K562 (cell line): ENCODE data around the gene KMO. TPM values are rescaled to one million over a fixed set of nuclear protein-coding genes. Genes with fewer than 3 reads are reported as not detected.
A peak's percentile ranks its signal among the peaks of the same experiment; 100 is the strongest.

ENCODE experiments used
- ARID4B ChIP-seq: sonication (generic); formaldehyde crosslinking; IDR thresholded peaks from 2 replicates; pipeline ENCODE4 v1.8.0; 2022; ENCODE audit warnings: mild to moderate bottlenecking, missing genetic modification reagents
- BRF1 ChIP-seq: IDR thresholded peaks from 3 replicates; pipeline ENCODE4 v1.6.1; 2011; ENCODE audit warnings: borderline replicate concordance, mild to moderate bottlenecking; ENCODE audit not compliant: insufficient read length; ENCODE audit errors: extremely low read depth
- CEBPG ChIP-seq, 3 experiments: fragments of 200-800 bp in 1 of 3; sonication (Bioruptor generic) in 1 of 3; sonication (generic) in 1 of 3; formaldehyde crosslinking in 1 of 3; IDR thresholded peaks in 2 of 3; conservative IDR thresholded peaks in 1 of 3; 2 replicates each; pipeline versions ENCODE4 v1.6.1 to v1.8.0; 2016 to 2022; ENCODE audit warnings: missing compliant biosample characterization in 2 of 3, missing genetic modification characterization in 2 of 3, mild to moderate bottlenecking in 1 of 3, missing genetic modification reagents in 1 of 3
- ETS1 ChIP-seq: conservative IDR thresholded peaks from 2 replicates; pipeline ENCODE4 v1.6.1; 2011; ENCODE audit warnings: low read depth, mild to moderate bottlenecking, low read length; ENCODE audit not compliant: control insufficient read depth
- HEY1 ChIP-seq: fragments of 250-450 bp; sonication (Bioruptor Pico); IDR thresholded peaks from 2 replicates; pipeline ENCODE4 v1.5.0; 2020; ENCODE audit warnings: mild to moderate bottlenecking, moderate library complexity, borderline replicate concordance
- HMGN3 ChIP-seq: IDR thresholded peaks from 2 replicates; pipeline ENCODE4 v1.6.1; 2011; ENCODE audit warnings: borderline replicate concordance, low read depth, mild to moderate bottlenecking, mixed read lengths, low read length; ENCODE audit not compliant: insufficient read length; ENCODE audit errors: extremely low read depth
- L3MBTL2 ChIP-seq: fragments of 450-650 bp; IDR thresholded peaks from 2 replicates; pipeline ENCODE4 v1.6.1; 2016; ENCODE audit warnings: mild to moderate bottlenecking, moderate library complexity
- MAZ ChIP-seq, 2 experiments: fragments of 450-650 bp in 1 of 2; sonication (generic) in 1 of 2; formaldehyde crosslinking; IDR thresholded peaks in 1 of 2; conservative IDR thresholded peaks in 1 of 2; 2 replicates each; pipeline versions ENCODE4 v1.4.0 to v1.5.0; 2020; ENCODE audit warnings: mild to moderate bottlenecking in 1 of 2, missing genetic modification reagents in 1 of 2
- MTA1 ChIP-seq: fragments of 450-650 bp; IDR thresholded peaks from 2 replicates; pipeline ENCODE4 v1.6.1; 2017; ENCODE audit warnings: borderline replicate concordance
- NR1H2 ChIP-seq: sonication (generic); formaldehyde crosslinking; IDR thresholded peaks from 2 replicates; pipeline ENCODE4 v1.4.0; 2020; ENCODE audit warnings: mild to moderate bottlenecking, missing genetic modification reagents
- SMAD3 ChIP-seq: fragments of 450-650 bp; formaldehyde crosslinking; conservative IDR thresholded peaks from 2 replicates; pipeline ENCODE4 v1.4.0; 2020; ENCODE audit warnings: mild to moderate bottlenecking
- SNRNP70 ChIP-seq: fragments of 200-400 bp; formaldehyde crosslinking; optimal IDR thresholded peaks from 2 replicates; pipeline ENCODE3; 2017; ENCODE audit warnings: low read depth, low read length
- SOX6 ChIP-seq: fragments of 450-650 bp; IDR thresholded peaks from 2 replicates; pipeline ENCODE4 v1.6.1; 2014; ENCODE audit warnings: mild to moderate bottlenecking
- TCF3 ChIP-seq: sonication (generic); formaldehyde crosslinking; IDR thresholded peaks from 2 replicates; pipeline ENCODE4 v1.4.0; 2020; ENCODE audit warnings: mild to moderate bottlenecking, missing genetic modification reagents
- THRB ChIP-seq: fragments of 450-650 bp; formaldehyde crosslinking; conservative IDR thresholded peaks from 2 replicates; pipeline ENCODE4 v1.4.0; 2022; ENCODE audit warnings: mild to moderate bottlenecking, missing genetic modification characterization
- TOE1 ChIP-seq, 2 experiments: fragments of 450-650 bp in 1 of 2; sonication (generic) in 1 of 2; formaldehyde crosslinking in 1 of 2; IDR thresholded peaks; 2 replicates each; pipeline versions ENCODE4 v1.7.1 to v1.8.0; 2016 to 2022; ENCODE audit warnings: borderline replicate concordance in 2 of 2, mild to moderate bottlenecking in 2 of 2, antibody characterized with exemption in 1 of 2, inconsistent platforms in 1 of 2, low read depth in 1 of 2, missing genetic modification reagents in 1 of 2, moderate library complexity in 1 of 2
- ZNF165 ChIP-seq: fragments of 250-450 bp; sonication (Bioruptor Pico); IDR thresholded peaks from 2 replicates; pipeline ENCODE4 v1.4.0; 2020; ENCODE audit warnings: borderline replicate concordance
- ZNF280B ChIP-seq: fragments of 250-450 bp; sonication (Bioruptor Pico); IDR thresholded peaks from 2 replicates; pipeline ENCODE4 v1.5.1; 2021; ENCODE audit warnings: mild to moderate bottlenecking
- ZNF316 ChIP-seq: fragments of 450-650 bp; IDR thresholded peaks from 2 replicates; pipeline ENCODE4 v1.6.1; 2016
- polyA plus RNA-seq, 8 experiments: library from polyadenylated mRNA; depleted of rRNA in 4 of 8; stranded (reverse) in 5 of 8; unstranded in 3 of 8; fragments of >200 nt; fragmentation: Nextera tagmentation in 2 of 8; fragmentation: Illumina TruSeq in 1 of 8; extraction: Ambion mirVana in 2 of 8; extraction: Trizol in 1 of 8; gene quantifications; 2 replicates each; pipeline versions ENCODE4 v1.2.1 to v1.2.3, GENCODE V29; 2011 to 2014; ENCODE audit warnings: inconsistent platforms in 1 of 8, missing spikeins in 1 of 8
- total RNA-seq, 7 experiments: library from RNA; depleted of rRNA in 6 of 7; stranded (reverse); fragments of >200 nt in 6 of 7; fragmentation: Illumina TruSeq in 2 of 7; extraction: Trizol in 2 of 7; gene quantifications; 2 replicates each; pipeline versions ENCODE4 v1.2.1 to v1.2.3, GENCODE V29; 2011 to 2021; ENCODE audit warnings: low replicate concordance in 1 of 7

The KMO gene
- total and polyA plus RNA-seq, 9 of the 15 experiments (the other 6 are each of a cell fraction or from before 2014, with no cell fraction given), result 0.01 to 0.11 (median 0.01) TPM; not detected in 6

GRCh38 chr1:241611063-241611462, 78.9 kb downstream of the KMO start (continued):
- TF ChIP-seq ARID4B (CRISPR knock-in tag), result no peak
- TF ChIP-seq MAZ (CRISPR knock-in tag; conservative IDR thresholded peaks at IDR 0.05 in 1 of 2, IDR thresholded peaks at IDR 0.05 in 1 of 2), result no peak
- TF ChIP-seq HMGN3, result no peak
- no peak for TF ChIP-seq SNRNP70
- TF ChIP-seq HEY1 (CRISPR knock-in tag), result no peak
- 0 out of 2 replicates have a peak, but pooled peaks have one; percentile 11 for TF ChIP-seq MTA1
- TF ChIP-seq ZNF280B (CRISPR knock-in tag), result no peak
- peak; percentile 50 for TF ChIP-seq CEBPG (CRISPR knock-in tag; IDR thresholded peaks at IDR 0.05)
- peak; percentile 55 to 72; a peak in 3 of 4 replicates for TF ChIP-seq CEBPG (tag; conservative IDR thresholded peaks at IDR 0.05 in 1 of 2, IDR thresholded peaks at IDR 0.05 in 1 of 2)
- TF ChIP-seq BRF1, result no peak
- TF ChIP-seq SOX6, result peak; percentile 74; the same call in 1 of the 2 replicates
- no peak for TF ChIP-seq ZNF165 (CRISPR knock-in tag)
- no peak for TF ChIP-seq ZNF316
- no peak for TF ChIP-seq SMAD3 (CRISPR knock-in tag)
- no peak; the same call in 1 of the 2 replicates for TF ChIP-seq TOE1 (IDR thresholded peaks at IDR 0.05; ENCODE audit: borderline replicate concordance)
- no peak for TF ChIP-seq TOE1 (CRISPR knock-in tag; IDR thresholded peaks at IDR 0.05; ENCODE audit: borderline replicate concordance, low read depth)
- TF ChIP-seq ETS1, result no peak
- TF ChIP-seq L3MBTL2, result peak; percentile 82
- TF ChIP-seq NR1H2 (CRISPR knock-in tag), result no peak
- no peak for TF ChIP-seq THRB
- TF ChIP-seq TCF3 (CRISPR knock-in tag), result no peak
